Measurements from ENCODE around the gene SERPING1.

SERPING1 gene

GRCh38 chr11:57597916-57598830 lies 688 bp downstream of the SERPING1 start:
- no peak for DNase-seq (ENCODE audit: low spot score)

- DNase-seq (ENCODE audit: low spot score) = no peak
Observed at GRCh38 chr11:57598831-57599155, 1.3 kb downstream of the SERPING1 start.

GRCh38 chr11:57599381-57599780 lies 1.9 kb downstream of the SERPING1 start:
- no peak for DNase-seq (ENCODE audit: low spot score)

- DNase-seq (ENCODE audit: low spot score) = no peak
Observed at GRCh38 chr11:57601297-57601696, 3.8 kb downstream of the SERPING1 start.

GRCh38 chr11:57604296-57605027 lies 7.0 kb downstream of the SERPING1 start:
- no peak for DNase-seq (ENCODE audit: low spot score)

- no peak for DNase-seq (ENCODE audit: low spot score)
Observed at GRCh38 chr11:57605028-57605420, 7.5 kb downstream of the SERPING1 start.

GRCh38 chr11:57610170-57610569 lies 12.7 kb downstream of the SERPING1 start:
- DNase-seq (ENCODE audit: low spot score) = no peak

GRCh38 chr11:57614234-57614772 lies 16.8 kb downstream of the SERPING1 start:
- no peak for DNase-seq (ENCODE audit: low spot score)

GRCh38 chr11:57615308-57615707 lies 17.8 kb downstream of the SERPING1 start:
- DNase-seq (ENCODE audit: low spot score) = no peak

- no peak for DNase-seq (ENCODE audit: low spot score)
Observed at GRCh38 chr11:57616595-57616994, 19.1 kb downstream of the SERPING1 start.

- no peak for DNase-seq (ENCODE audit: low spot score)
Observed at GRCh38 chr11:57618438-57618837, 21.0 kb downstream of the SERPING1 start.

GRCh38 chr11:57619331-57619730 lies 21.8 kb downstream of the SERPING1 start:
- DNase-seq (ENCODE audit: low spot score) = no peak

- no peak for DNase-seq (ENCODE audit: low spot score)
Observed at GRCh38 chr11:57620467-57620866, 23.0 kb downstream of the SERPING1 start.

GRCh38 chr11:57622263-57622662 lies 24.8 kb downstream of the SERPING1 start:
- DNase-seq (ENCODE audit: low spot score) = no peak

GRCh38 chr11:57624864-57625263 lies 27.4 kb downstream of the SERPING1 start:
- DNase-seq (ENCODE audit: low spot score) = no peak

GRCh38 chr11:57626895-57627294 lies 29.4 kb downstream of the SERPING1 start:
- DNase-seq (ENCODE audit: low spot score) = no peak

GRCh38 chr11:57630171-57630570 lies 32.7 kb downstream of the SERPING1 start:
- DNase-seq (ENCODE audit: low spot score) = no peak

- no peak for DNase-seq (ENCODE audit: low spot score)
Observed at GRCh38 chr11:57632116-57632515, 34.6 kb downstream of the SERPING1 start.

GRCh38 chr11:57633394-57634070 lies 36.0 kb downstream of the SERPING1 start:
- DNase-seq (ENCODE audit: low spot score) = no peak

- DNase-seq (ENCODE audit: low spot score) = no peak
Observed at GRCh38 chr11:57634311-57634710, 36.8 kb downstream of the SERPING1 start.

GRCh38 chr11:57635246-57635645 lies 37.8 kb downstream of the SERPING1 start:
- no peak for DNase-seq (ENCODE audit: low spot score)

- DNase-seq (ENCODE audit: low spot score) = no peak
Observed at GRCh38 chr11:57637626-57638004, 40.1 kb downstream of the SERPING1 start.

Measured in CD4-positive, alpha-beta T cell treated with Interleukin-15 for 4 hours (primary cell).